Trophoblast cell (in vitro differentiated cells and primary cell): ENCODE data around the gene CHRM5.

Source experiments
- DNase-seq, 2 donors: peaks; one replicate each; pipeline ENCODE4 v3.0.0-alpha.2; 2016
- H2AFZ ChIP-seq: 2 replicates; pipeline ENCODE4 v1.6.1; 2013; ENCODE audit warnings: low read length, moderate library complexity, mild to moderate bottlenecking; ENCODE audit not compliant: insufficient read depth, poor library complexity
- H2AK5ac ChIP-seq: 2 replicates; pipeline ENCODE4 v1.6.1; 2013; ENCODE audit warnings: mild to moderate bottlenecking, low read length
- H2BK120ac ChIP-seq: 2 replicates; pipeline ENCODE4 v1.6.1; 2013; ENCODE audit warnings: low read length, mild to moderate bottlenecking, moderate library complexity; ENCODE audit not compliant: insufficient read depth, poor library complexity
- H2BK12ac ChIP-seq: 2 replicates; pipeline ENCODE4 v1.6.1; 2013; ENCODE audit warnings: mild to moderate bottlenecking, low read length, moderate library complexity
- H2BK5ac ChIP-seq: 2 replicates; pipeline ENCODE4 v1.6.1; 2013; ENCODE audit warnings: low read length, low read depth, moderate library complexity, mild to moderate bottlenecking; ENCODE audit not compliant: poor library complexity
- H3K14ac ChIP-seq: 2 replicates; pipeline ENCODE4 v1.6.1; 2013; ENCODE audit warnings: mild to moderate bottlenecking, low read length
- H3K18ac ChIP-seq: 2 replicates; pipeline ENCODE4 v1.6.1; 2013; ENCODE audit warnings: mild to moderate bottlenecking, low read length
- H3K23ac ChIP-seq: 2 replicates; pipeline ENCODE4 v1.6.1; 2013; ENCODE audit warnings: low read length
- H3K27ac ChIP-seq: 2 replicates; pipeline ENCODE4 v1.5.1; 2013; ENCODE audit warnings: low read depth, mild to moderate bottlenecking, inconsistent platforms, low read length, moderate library complexity
- H3K27me3 ChIP-seq: 2 replicates; pipeline ENCODE4 v1.6.1; 2013; ENCODE audit warnings: inconsistent platforms, mild to moderate bottlenecking, low read length, moderate library complexity; ENCODE audit not compliant: insufficient read depth
- H3K36me3 ChIP-seq, 2 experiments: 1 replicate in 1 of 2; 2 replicates in 1 of 2; pipeline ENCODE4 v1.6.1; 2013; ENCODE audit warnings: low read length in 2 of 2, mild to moderate bottlenecking in 2 of 2, moderate library complexity in 1 of 2; ENCODE audit not compliant: insufficient read depth in 2 of 2, control insufficient read depth in 1 of 2
- H3K4ac ChIP-seq: 2 replicates; pipeline ENCODE4 v1.6.1; 2013; ENCODE audit warnings: low read depth, mild to moderate bottlenecking, low read length, moderate library complexity
- H3K4me1 ChIP-seq, 2 experiments: 1 replicate in 1 of 2; 2 replicates in 1 of 2; pipeline ENCODE4 v1.6.1; 2013; ENCODE audit warnings: low read length in 2 of 2, mild to moderate bottlenecking in 2 of 2, moderate library complexity in 1 of 2; ENCODE audit not compliant: insufficient read depth in 2 of 2, control insufficient read depth in 1 of 2
- H3K4me2 ChIP-seq: 2 replicates; pipeline ENCODE4 v1.6.1; 2013; ENCODE audit warnings: inconsistent platforms, mild to moderate bottlenecking, low read length, moderate library complexity
- H3K4me3 ChIP-seq: 2 replicates; pipeline ENCODE4 v1.5.1; 2013; ENCODE audit warnings: mild to moderate bottlenecking, low read depth, low read length, inconsistent platforms
- H3K79me1 ChIP-seq: one replicate; pipeline ENCODE4 v1.6.1; 2013; ENCODE audit warnings: low read length
- H3K79me2 ChIP-seq: 2 replicates; pipeline ENCODE4 v1.6.1; 2013; ENCODE audit warnings: low read length, mild to moderate bottlenecking; ENCODE audit not compliant: control insufficient read depth, insufficient read depth, poor library complexity
- H3K9ac ChIP-seq: 2 replicates; pipeline ENCODE4 v1.6.1; 2013; ENCODE audit warnings: mild to moderate bottlenecking, low read length
- H3K9me3 ChIP-seq: 2 replicates; pipeline ENCODE4 v1.6.1; 2013; ENCODE audit warnings: low read depth, mild to moderate bottlenecking, control low read depth, inconsistent platforms, low read length; ENCODE audit not compliant: insufficient read depth
- H4K12ac ChIP-seq: 2 replicates; pipeline ENCODE4 v1.6.1; 2013; ENCODE audit warnings: low read depth, mild to moderate bottlenecking, low read length, moderate library complexity
- H4K8ac ChIP-seq: 2 replicates; pipeline ENCODE4 v1.6.1; 2013; ENCODE audit warnings: low read depth, mild to moderate bottlenecking, low read length, moderate library complexity
- H4K91ac ChIP-seq: one replicate; pipeline ENCODE4 v1.6.1; 2013; ENCODE audit warnings: low read depth, mild to moderate bottlenecking, low read length, moderate library complexity
- WGBS: extraction: QIAGEN DNeasy Blood & Tissue Kit; methylation state at CpG from one replicate; pipeline ENCODE4 v1.1.7; 2013; ENCODE audit warnings: missing lambda C conversion rate; ENCODE audit not compliant: insufficient read length, insufficient coverage; ENCODE audit errors: extremely low coverage; 5-methylcytosine and 5-hydroxymethylcytosine counted together

Gene CHRM5

DNA sequence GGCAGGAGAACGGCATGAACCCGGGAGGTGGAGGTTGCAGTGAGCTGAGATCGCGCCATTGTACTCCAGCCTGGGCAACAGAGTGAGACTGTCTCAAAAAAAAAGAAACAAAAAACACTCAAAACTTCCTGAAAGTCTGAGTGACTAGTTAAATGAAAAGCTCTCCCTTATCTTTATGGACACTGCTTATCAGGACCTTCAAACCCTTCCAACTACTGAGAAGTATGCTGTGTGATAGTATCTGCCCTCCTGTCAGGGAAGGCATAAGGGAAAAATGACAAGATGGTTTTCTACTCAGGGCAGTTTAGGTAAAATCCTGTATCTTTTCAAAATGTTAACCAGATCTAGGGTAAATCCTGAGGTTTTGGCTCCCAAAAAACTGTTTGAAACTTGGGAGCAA, 111.6 kb downstream of the CHRM5 start:
- Histone ChIP-seq H3K27ac (no peak overlapping the region), H3K27me3 (no peaks in the 10 kb centered on the region), H2AK5ac (no peak overlapping the region), H3K18ac (no peak overlapping the region), H3K79me2 (no peaks in the 10 kb centered on the region), H4K91ac (no peak overlapping the region), H4K8ac (no peak overlapping the region), H3K36me3 (peaks cover 3% of the 10 kb centered on the region in 2 experiments), H3K4me2 (no peak overlapping the region), H3K79me1 (no peaks in the 10 kb centered on the region), H2AFZ (no peak overlapping the region), H3K23ac (no peak overlapping the region), H4K12ac (no peak overlapping the region), H2BK12ac (no peak overlapping the region), H2BK5ac (no peak overlapping the region), H3K14ac (no peak overlapping the region), H3K9ac (no peak overlapping the region), H3K4me3 (no peak overlapping the region), H2BK120ac (no peak overlapping the region), H3K9me3 (no peaks in the 10 kb centered on the region), H3K4ac (no peak overlapping the region), H3K4me1 (peaks cover 0 to 1% of the 10 kb centered on the region in 2 experiments)
- peak in 1 of 2 donors; percentile 38 for DNase-seq
- no CpG with 5 or more reads among the region's 4 CpGs for WGBS

DNA sequence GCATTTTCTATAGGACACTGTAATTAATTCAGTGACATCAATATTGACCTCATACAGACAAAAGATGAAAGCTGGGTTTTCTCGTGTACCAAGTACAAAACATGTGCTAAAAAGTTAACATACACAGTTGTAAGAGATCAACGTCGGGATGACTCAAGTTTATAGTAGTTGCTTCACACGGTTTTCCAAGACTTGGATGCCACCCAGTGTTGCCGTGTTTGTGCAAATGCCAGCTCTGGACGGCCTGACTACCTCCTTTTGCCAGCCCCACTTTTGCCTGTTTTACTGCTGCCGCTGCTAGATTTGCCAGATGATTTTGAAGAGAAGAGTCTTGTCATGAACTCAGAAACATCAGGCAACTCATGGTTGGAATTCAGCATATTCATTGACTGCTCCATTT, 115.8 kb downstream of the CHRM5 start:
- Histone ChIP-seq H3K4me2 (no peak overlapping the region), H3K27me3 (no peaks in the 10 kb centered on the region), H3K27ac (no peak overlapping the region), H2BK5ac (no peak overlapping the region), H4K12ac (no peak overlapping the region), H3K4me1 (no peaks in the 10 kb centered on the region), H3K4ac (no peak overlapping the region), H2BK12ac (no peak overlapping the region), H3K23ac (no peak overlapping the region), H3K79me1 (no peaks in the 10 kb centered on the region), H3K9me3 (no peaks in the 10 kb centered on the region), H3K79me2 (no peaks in the 10 kb centered on the region), H3K14ac (no peak overlapping the region), H3K36me3 (peaks cover 8 to 9% of the 10 kb centered on the region in 2 experiments), H2BK120ac (no peak overlapping the region), H2AK5ac (no peak overlapping the region), H4K91ac (no peak overlapping the region), H3K18ac (no peak overlapping the region), H2AFZ (no peak overlapping the region), H3K4me3 (no peak overlapping the region), H3K9ac (no peak overlapping the region), H4K8ac (no peak overlapping the region)
- WGBS: no CpG with 5 or more reads among the region's 7 CpGs
- no peak for DNase-seq

DNA sequence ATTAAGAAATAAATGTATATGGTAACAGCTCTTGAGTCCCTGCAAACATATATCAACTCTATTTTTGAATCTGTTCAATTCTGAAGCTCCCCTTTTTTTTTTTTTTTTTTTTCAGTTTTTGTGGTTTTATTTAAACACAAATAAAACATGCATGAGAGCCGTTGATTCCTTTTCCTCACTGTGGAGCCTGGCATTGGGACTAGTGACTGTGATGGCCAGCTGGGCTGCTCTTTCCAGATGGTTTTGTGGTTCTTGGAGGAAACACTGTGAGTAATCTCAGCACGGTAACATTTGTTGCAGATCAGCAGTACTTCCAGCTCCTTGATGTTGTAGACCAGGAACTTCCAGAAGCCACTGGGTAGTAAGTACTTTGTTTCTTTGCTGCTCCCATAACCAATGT, 117.4 kb downstream of the CHRM5 start:
- H4K12ac ChIP-seq: no peak overlapping the region
- no peak overlapping the region for H2BK12ac ChIP-seq
- no peak overlapping the region for H3K18ac ChIP-seq
- no peak overlapping the region for H3K4me2 ChIP-seq
- H3K9ac ChIP-seq: no peak overlapping the region
- peaks cover 8 to 9% of the 10 kb centered on the region in 2 experiments for H3K36me3 ChIP-seq
- DNase-seq: no peak
- H2AK5ac ChIP-seq: no peak overlapping the region
- no peak overlapping the region for H2AFZ ChIP-seq
- H3K23ac ChIP-seq: no peak overlapping the region
- no peaks in the 10 kb centered on the region for H3K79me1 ChIP-seq
- H4K91ac ChIP-seq: no peak overlapping the region
- no peak overlapping the region for H3K27ac ChIP-seq
- no peak overlapping the region for H2BK120ac ChIP-seq
- no peaks in the 10 kb centered on the region for H3K27me3 ChIP-seq
- no peak overlapping the region for H3K14ac ChIP-seq
- no peak overlapping the region for H4K8ac ChIP-seq
- H3K4ac ChIP-seq: no peak overlapping the region
- H3K4me3 ChIP-seq: no peak overlapping the region
- no peaks in the 10 kb centered on the region for H3K9me3 ChIP-seq
- H3K79me2 ChIP-seq: no peaks in the 10 kb centered on the region
- no CpG with 5 or more reads among the region's 2 CpGs for WGBS
- H2BK5ac ChIP-seq: no peak overlapping the region
- no peaks in the 10 kb centered on the region for H3K4me1 ChIP-seq

DNA sequence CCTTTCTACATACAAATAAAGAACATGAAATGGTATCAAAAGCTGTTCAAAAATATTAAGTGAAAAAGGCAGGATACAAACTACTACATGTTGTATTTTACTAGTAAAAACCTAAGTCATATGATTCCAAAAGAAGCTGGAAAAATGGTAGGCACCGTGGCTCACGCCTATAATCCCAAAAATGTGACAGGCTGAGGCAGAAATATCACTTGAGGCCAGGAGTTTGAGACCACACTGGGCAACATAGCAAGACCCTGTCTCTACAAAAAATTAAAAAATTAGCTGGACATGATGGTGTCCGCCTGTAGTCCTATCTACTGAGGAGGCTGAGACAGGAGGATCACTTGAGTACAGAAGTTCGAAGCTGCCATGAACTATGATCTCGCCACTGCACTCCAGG, 131.6 kb downstream of the CHRM5 start:
- Histone ChIP-seq H3K14ac (no peak overlapping the region), H3K4me3 (no peak overlapping the region), H2BK120ac (no peak overlapping the region), H3K79me1 (peaks cover 4% of the 10 kb centered on the region), H2AFZ (no peak overlapping the region), H3K27me3 (no peaks in the 10 kb centered on the region), H3K4me1 (peaks cover 0 to 3% of the 10 kb centered on the region in 2 experiments), H3K4ac (no peak overlapping the region), H3K79me2 (peaks cover 9% of the 10 kb centered on the region), H2BK5ac (no peak overlapping the region), H2BK12ac (no peak overlapping the region), H3K18ac (no peak overlapping the region), H3K9ac (no peak overlapping the region), H2AK5ac (no peak overlapping the region), H4K8ac (no peak overlapping the region), H3K23ac (no peak overlapping the region), H3K4me2 (no peak overlapping the region), H3K27ac (no peak overlapping the region), H4K91ac (no peak overlapping the region), H3K9me3 (peaks cover 1% of the 10 kb centered on the region), H4K12ac (no peak overlapping the region), H3K36me3 (peaks cover 0 to 2% of the 10 kb centered on the region in 2 experiments)
- WGBS: no CpG with 5 or more reads among the region's 5 CpGs
- DNase-seq: no peak
